GM19328 (cell line): ENCODE results near the gene PDZRN4.
"Not testable (repeated sequence)": the region's sequence is repeated elsewhere in the genome, so short reads cannot be mapped to it uniquely, and the experiment has no call there.

Experiments used
- ATAC-seq: cut with Tn5 transposase; IDR thresholded peaks from one replicate; pipeline ENCODE4 v1.9.1; 2021; ENCODE audit warnings: mild to moderate bottlenecking, moderate library complexity; ENCODE audit not compliant: unreplicated experiment

The PDZRN4 gene

DNA sequence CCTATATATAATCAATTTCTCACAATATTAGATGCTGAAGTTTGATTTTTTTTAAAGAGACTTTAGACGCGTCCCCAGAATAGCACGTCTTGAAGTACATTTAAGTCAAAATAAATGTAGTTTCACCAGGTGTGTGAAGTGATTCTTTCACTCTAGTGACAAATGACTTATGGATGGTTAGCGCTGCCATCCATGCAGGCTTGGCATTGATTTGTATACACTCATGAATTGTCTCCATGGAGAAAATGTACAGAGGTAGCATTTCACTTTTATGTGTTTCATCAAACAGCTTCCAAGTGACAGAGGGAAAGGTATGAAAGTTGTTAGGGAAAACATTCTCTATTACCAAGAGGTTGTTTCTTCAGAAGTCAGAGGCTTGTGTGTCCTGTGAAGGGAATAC lies 360.8 kb downstream of the PDZRN4 start:
- ATAC-seq, result no peak

DNA sequence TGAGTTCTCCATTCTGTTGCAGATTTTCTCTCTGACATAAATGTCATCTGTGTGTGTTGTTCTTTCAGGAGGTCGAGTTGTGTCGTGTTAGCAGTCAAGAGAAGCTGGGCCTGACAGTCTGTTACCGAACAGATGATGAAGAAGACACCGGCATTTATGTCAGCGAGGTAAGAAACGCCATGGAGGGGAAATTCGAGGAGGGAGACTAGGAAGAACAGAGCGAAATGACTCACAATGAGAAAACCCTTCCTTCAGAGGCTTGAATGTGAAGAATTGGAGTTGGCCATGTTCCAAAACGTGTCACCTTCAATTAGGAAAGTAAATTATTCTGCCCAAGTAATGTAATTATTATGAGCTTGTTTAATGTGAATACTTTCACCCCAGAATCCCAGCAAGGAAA lies 364.5 kb downstream of the PDZRN4 start:
- no peak for ATAC-seq

- no peak for ATAC-seq
Measured at GRCh38 chr12:41556176-41556575, 368.1 kb downstream of the PDZRN4 start.

- no peak for ATAC-seq
Measured at GRCh38 chr12:41557344-41557743, 369.2 kb downstream of the PDZRN4 start.

GRCh38 chr12:41558671-41559070 lies 370.6 kb downstream of the PDZRN4 start:
- no peak for ATAC-seq

DNA sequence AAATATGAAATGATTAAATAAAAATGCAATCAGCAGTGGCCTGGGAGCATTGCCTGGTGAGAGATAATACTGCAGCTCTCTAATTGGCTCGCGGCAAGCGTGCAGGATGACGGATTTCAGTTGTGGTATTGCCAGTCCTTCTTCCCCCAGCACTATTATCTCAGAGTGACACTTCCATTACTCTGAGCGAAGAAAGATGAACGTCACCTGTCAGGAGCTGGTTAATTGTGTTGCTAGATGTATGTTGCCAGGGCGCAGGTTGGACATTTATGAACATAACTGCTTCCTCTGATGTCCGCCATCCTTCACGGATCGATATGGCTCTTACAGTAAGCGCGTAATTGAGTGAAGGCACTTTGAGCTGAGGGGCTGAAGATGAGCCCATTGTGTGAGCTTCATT lies 374.9 kb downstream of the PDZRN4 start:
- ATAC-seq, result no peak

DNA sequence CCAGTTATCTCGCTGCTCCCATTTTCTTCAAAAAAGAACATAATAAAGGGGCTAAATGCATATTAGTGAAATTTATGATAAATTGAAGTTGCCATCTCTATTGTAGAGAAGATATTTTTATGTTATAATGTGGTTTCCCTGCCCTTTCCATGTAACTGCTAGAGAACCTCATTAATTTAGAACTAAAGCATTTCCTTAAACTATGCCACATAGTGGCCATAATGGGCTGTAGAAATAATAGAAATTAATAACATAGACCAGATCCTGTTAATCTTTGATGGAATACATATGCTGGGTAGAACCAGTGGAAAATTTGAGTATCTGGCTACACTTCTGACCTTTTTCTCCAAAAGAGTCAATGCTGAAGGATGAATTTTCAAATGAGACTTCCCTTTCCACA lies 376.7 kb downstream of the PDZRN4 start:
- ATAC-seq, result no peak

GRCh38 chr12:41566703-41567102 lies 378.6 kb downstream of the PDZRN4 start:
- no peak for ATAC-seq

DNA sequence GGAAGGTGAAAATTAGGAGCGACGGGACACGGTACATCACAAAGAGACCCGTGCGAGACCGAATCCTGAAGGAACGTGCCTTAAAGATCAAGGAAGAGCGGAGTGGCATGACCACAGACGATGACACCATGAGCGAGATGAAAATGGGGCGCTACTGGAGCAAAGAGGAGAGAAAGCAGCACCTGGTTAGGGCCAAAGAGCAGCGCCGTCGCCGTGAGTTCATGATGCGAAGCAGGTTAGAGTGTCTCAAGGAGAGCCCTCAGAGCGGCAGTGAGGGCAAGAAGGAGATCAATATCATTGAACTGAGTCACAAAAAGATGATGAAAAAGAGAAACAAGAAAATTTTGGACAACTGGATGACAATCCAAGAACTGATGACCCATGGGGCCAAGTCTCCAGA lies 385.3 kb downstream of the PDZRN4 start:
- no peak for ATAC-seq

DNA sequence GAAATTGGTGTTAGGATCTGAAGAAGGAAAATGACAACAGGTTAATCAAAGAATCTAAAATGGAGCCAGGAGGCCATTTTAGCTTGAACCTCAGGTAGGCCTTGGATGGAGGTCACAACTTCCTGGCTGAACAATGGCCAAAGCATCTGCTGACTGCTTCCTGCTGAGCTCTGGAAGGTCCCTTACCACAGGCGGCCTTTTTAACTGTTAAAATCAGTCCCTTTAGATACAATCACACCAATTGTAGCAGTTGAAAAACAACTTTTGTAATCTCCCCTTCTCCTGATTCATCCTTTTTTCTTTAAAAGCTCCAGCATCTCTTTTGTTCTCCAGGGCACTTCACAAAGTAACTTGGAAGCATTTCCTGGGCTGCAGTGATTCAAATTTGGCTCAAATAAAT lies 388.8 kb downstream of the PDZRN4 start:
- no peak for ATAC-seq

DNA sequence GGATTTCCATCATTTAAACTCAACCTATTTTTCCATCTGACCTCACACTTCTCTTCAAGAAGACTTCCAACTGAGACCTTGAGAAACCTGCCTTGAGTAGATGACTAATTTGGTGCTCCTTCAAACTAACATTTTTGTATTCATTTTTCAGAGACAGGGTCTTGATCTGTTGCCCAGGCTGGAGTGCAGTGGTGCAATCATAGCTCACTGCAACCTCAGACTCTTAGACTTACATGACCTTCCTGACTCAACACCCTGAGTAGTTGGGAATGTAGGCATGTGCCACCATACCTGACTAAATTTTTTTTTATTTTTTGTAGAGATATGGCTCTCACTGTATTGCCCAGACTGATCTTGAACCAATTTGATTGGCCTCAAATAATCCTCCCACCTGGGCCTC lies 389.9 kb downstream of the PDZRN4 start:
- ATAC-seq, result no peak

DNA sequence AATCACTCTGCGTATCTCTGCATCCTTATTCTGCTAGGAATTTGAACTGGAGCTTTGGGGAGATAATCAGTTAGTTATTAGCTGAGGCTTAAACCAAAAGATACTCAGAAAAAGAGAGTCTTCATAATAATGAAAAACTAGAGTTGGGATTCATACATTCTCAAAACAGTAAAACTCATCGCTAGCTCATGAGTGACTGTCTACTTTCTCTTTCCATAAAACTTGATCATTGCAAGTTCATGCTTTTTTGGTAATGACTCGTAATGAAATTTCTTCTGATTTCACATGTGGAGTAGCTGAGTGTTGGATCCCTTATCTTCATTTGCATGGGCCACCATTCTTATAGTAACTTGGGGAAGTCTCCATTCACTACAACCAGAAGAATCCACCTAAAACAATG lies 397.7 kb downstream of the PDZRN4 start:
- no peak for ATAC-seq

- no peak for ATAC-seq
Measured at GRCh38 chr12:41587574-41587973, 399.5 kb downstream of the PDZRN4 start.

DNA sequence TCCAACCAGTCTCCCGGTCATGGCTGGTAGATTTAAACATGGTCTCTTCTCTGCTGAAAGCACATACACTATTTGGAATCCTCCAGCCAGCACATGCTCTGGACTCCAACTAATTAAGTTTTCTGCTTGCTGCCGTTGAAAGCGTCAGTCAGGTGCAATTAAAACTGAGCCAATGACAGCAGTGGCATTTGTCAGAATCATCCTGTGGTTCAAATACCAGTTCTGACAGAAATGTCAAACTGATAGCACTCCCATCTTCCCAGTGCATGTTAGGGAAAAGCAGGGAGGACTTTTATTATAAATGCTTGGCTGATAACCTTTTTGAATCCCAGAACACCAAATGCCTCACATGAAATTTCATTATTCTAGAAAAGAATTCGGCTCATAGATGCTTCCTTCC lies 401.8 kb downstream of the PDZRN4 start:
- ATAC-seq, result no peak

DNA sequence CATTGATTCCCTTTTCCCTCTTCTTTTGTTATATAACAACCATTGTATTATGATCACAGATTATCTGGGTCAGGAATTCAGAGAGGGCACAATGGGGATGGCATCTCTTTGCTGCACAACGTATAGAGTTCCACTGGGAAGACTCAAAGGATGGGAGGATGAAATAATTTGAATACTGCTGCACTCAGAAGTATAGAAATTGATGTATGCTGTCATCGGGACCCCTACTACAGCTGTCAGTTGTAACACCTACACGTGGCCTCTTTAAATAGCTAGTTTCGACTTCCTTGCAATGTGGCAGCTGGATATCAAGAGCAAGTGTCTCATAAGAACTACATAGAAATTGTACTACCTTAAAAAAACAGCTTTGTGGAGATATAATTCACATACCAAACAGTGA lies 408.1 kb downstream of the PDZRN4 start:
- ATAC-seq, result no peak

DNA sequence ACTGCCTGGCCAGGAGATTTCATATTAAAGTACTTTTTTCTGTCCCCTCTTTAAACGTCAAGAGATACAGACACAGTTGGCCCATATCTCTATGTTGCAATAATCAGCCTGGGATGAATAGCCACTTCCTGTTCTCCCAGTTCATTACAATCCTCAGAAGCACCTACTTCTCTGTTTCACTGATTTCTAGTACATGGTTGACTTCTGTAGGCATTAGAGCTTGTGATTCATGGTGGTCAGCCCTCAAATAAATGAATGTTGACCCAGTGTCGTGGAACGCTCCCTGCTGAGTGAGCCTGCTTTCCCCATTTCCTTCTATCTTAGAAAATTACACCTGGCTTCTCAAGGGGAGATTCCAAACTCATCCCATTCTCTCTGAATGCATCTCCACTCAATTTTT lies 416.7 kb downstream of the PDZRN4 start:
- no peak for ATAC-seq

GRCh38 chr12:41605545-41606305 lies 417.6 kb downstream of the PDZRN4 start:
- peak; percentile 82 for ATAC-seq

DNA sequence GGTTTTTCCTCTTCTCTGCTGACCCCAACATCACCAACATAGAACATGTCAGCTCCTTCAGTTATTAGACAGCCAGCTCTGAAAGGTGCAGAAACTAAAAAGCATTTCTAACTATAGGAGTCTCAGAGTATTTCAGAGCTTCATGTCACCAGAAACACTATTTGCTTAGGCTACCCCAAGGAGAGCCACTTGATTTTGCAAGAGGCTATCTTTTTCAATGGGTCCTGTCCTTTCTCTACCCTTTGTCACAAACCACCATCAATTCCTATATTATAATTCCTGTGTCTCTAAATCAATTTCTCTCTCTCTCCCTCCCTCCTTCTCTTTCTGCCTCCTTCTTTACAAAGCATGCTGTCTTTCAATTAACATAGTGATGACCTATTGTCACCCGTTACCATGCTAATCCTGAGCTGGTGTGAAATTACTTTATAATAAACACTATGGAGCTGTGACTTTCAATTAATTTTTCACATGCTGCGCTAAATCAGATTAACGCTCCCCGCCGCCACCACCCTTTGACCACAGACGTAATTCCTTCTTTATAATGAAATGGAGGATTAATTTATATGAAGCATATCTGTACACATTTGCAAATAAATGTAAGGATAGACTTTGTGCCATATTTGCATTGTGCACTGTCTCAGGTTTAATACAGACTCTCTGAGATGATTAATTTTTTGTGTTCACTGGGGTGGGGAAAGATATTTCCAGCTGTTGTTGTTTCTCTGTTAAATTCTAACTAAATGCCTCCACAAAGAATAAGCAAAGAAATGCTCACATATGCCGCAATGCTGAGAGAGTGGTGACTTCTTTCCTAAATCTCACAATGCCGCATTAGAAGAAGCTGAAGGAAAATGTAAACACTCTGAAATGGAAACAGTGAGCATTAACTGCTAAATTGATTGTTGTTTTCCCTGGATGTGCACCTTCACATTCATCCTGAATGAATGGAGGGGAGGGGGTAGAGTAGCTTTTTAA lies 418.6 kb downstream of the PDZRN4 start:
- no peak for ATAC-seq

GRCh38 chr12:41612892-41613557 lies 424.9 kb downstream of the PDZRN4 start:
- no peak for ATAC-seq

DNA sequence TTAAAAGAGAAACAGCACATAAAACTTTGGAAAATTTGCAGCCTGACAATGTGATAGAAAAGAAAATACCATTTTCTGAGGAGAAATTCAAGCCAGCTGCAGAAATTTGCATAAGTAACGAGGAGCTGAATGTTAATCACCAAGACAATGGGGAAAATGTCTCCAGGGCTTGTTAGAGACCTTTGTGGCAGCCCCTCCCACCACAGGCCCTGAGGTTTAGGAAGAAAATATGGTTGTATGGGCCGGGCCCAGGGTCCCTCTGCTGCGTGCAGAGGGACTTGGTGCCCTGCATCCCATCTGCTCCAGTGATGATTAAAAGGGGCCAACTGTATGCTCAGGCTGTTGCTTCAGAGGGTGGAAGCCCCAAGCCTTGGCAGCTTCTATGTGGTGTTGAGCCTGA lies 427.1 kb downstream of the PDZRN4 start:
- not testable (repeated sequence) for ATAC-seq

DNA sequence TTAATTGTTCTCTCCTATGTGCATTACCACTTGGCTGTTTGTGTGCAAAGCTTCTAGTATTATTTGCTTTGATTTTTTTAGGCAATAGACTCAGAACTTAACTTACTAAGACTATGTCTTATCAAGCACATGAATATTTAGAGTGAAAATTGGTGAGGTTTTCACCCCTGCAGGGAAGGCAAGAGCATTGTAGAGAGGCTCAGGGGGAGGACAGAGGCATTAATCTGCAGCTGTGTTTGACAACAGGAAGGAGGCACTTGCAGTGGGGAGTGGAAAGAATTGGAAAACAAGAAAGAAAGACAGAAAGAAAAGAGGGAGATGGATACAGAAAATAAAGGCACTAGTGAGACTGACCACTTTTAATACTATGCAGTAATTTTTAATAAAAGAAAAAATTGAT lies 431.6 kb downstream of the PDZRN4 start:
- ATAC-seq, result no peak

DNA sequence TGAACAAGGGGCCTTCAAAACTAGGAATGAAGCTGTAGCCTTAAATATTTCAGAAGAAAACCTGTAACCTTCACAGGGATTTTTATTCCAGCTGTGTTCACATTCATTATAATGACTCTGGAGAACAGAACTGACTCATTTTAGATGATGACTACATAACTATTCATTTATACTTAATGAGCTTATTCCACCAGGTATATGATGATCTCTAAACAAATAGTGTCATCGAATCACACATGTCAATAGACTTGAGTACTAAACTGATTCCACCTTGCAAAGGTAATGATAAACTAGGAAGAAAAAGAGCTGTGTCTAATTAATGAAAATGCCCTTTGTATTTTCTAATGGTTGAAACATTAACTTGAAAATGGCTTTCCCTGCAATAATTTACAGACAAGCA lies 433.2 kb downstream of the PDZRN4 start:
- no peak for ATAC-seq
